LNCAP (cell line): ENCODE data around the gene FZD8.

Source experiments
- CTCF ChIP-seq: fragments of 450-650 bp; IDR thresholded peaks from 2 replicates; pipeline ENCODE4 v1.5.1; 2017; ENCODE audit warnings: mild to moderate bottlenecking

FZD8 gene

GRCh38 chr10:35639728-35640401 lies 2.2 kb downstream of the FZD8 start:
- TF ChIP-seq CTCF: no peak

GRCh38 chr10:35639021-35639727 lies 2.9 kb downstream of the FZD8 start:
- TF ChIP-seq CTCF: no peak

GRCh38 chr10:35638101-35638500 lies 4.0 kb downstream of the FZD8 start:
- TF ChIP-seq CTCF: no peak

GRCh38 chr10:35637462-35637861 lies 4.6 kb downstream of the FZD8 start:
- TF ChIP-seq CTCF: no peak

- no peak for TF ChIP-seq CTCF
Observed at GRCh38 chr10:35636956-35637355, 5.1 kb downstream of the FZD8 start.

- peak; percentile 70 for TF ChIP-seq CTCF
Observed at GRCh38 chr10:35635576-35635975, 6.5 kb downstream of the FZD8 start.

- no peak for TF ChIP-seq CTCF
Observed at GRCh38 chr10:35633006-35633980, 8.8 kb downstream of the FZD8 start.
